Memory B cell (primary cell): ENCODE measurements around the gene COMP.
A peak's percentile ranks its signal among the peaks of the same experiment; 100 is the strongest.

ENCODE experiments used
- ATAC-seq: fragments of 150-1000 bp; cut with Tn5 transposase; 2 replicates; pipeline ENCODE4 v1.10.0; 2021; ENCODE audit warnings: low read depth, mild to moderate bottlenecking, moderate library complexity
- DNase-seq, 2 donors: peaks; one replicate each; pipeline ENCODE4 v3.0.0; 2022; ENCODE audit warnings: low spot score in 2 of 2
- H3K27ac Mint-ChIP-seq: one replicate; pipeline ENCODE4 v1.8.0; 2022; ENCODE audit warnings: mild to moderate bottlenecking, moderate library complexity, mixed read lengths
- H3K27me3 Mint-ChIP-seq: one replicate; pipeline ENCODE4 v1.8.0; 2022; ENCODE audit warnings: mixed read lengths
- H3K36me3 Mint-ChIP-seq: one replicate; pipeline ENCODE4 v1.8.0; 2022; ENCODE audit warnings: mild to moderate bottlenecking, mixed read lengths
- H3K4me1 Mint-ChIP-seq: one replicate; pipeline ENCODE4 v1.8.0; 2022; ENCODE audit warnings: mixed read lengths
- H3K4me3 Mint-ChIP-seq: one replicate; pipeline ENCODE4 v1.8.0; 2022; ENCODE audit warnings: mild to moderate bottlenecking, moderate library complexity, mixed read lengths
- H3K9me3 Mint-ChIP-seq: one replicate; pipeline ENCODE4 v1.8.0; 2022; ENCODE audit warnings: mixed read lengths

The COMP gene

GRCh38 chr19:18795540-18795939, 4.4 kb upstream of the COMP start:
- Mint-ChIP-seq H3K36me3 (no peaks in the 10 kb centered on the region), H3K4me1 (peaks cover 5% of the 10 kb centered on the region), H3K4me3 (no peak overlapping the region), H3K27ac (no peak overlapping the region), H3K27me3 (peaks cover 24% of the 10 kb centered on the region), H3K9me3 (no peaks in the 10 kb centered on the region)
- peak; percentile 36 for ATAC-seq
- no peak for DNase-seq

- no peaks in the 10 kb centered on the region for H3K36me3 Mint-ChIP-seq
- H3K9me3 Mint-ChIP-seq: no peaks in the 10 kb centered on the region
- H3K27ac Mint-ChIP-seq: no peak overlapping the region
- DNase-seq (no peak), ATAC-seq (no peak)
- no peak overlapping the region for H3K4me3 Mint-ChIP-seq
- peaks cover 28% of the 10 kb centered on the region for H3K27me3 Mint-ChIP-seq
- peaks cover 10% of the 10 kb centered on the region for H3K4me1 Mint-ChIP-seq
Measured at GRCh38 chr19:18794692-18795091, 3.6 kb upstream of the COMP start.

- peaks cover 16% of the 10 kb centered on the region for H3K4me1 Mint-ChIP-seq
- H3K36me3 Mint-ChIP-seq: peaks cover 1% of the 10 kb centered on the region
- H3K9me3 Mint-ChIP-seq: no peaks in the 10 kb centered on the region
- no peak overlapping the region for H3K4me3 Mint-ChIP-seq
- DNase-seq: no peak
- peaks cover 30% of the 10 kb centered on the region for H3K27me3 Mint-ChIP-seq
- no peak overlapping the region for H3K27ac Mint-ChIP-seq
- ATAC-seq: no peak
Measured at GRCh38 chr19:18794029-18794313, 2.9 kb upstream of the COMP start.

DNA sequence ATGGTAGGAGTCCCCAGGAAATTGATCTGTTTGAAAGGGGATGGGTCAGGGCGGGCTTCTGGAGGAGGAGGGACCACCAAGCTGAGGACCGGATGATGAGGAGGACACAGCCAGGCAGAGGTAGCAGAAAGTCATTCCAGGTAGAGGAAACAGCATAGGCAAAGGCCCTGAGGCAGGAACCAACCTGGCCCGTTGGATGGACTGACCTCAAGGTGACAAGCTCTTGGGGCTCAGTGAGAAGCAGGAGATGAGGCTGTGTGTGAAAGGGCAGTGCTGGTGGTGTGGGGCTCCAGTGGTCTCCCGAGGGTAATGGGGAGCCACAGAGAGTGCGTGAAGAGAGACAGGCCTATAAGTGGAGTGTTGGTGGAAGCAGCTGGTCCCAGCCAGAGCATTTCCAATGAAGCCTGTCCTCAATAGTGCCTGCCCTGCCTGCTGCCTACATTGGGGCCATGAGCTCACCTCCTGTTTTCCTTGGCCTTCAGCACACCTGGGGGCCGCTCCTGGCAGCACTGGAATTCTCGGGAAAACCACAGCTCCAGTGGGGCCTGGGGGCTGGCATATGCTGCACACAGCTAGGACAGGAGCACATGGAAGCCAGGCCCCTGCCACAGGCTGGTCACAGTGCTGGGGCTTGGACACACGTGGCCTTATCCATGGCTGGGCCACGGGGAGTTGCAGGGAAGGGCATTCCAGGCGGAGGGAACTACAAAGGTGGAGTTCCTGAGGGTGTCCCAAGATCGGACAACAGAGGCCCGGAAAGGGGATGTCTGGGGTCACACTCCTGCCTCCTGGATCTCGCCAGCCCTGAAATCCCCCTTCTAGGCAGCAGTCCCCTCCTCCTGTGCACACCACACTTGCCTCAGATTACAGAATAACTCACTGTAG, 2.3 kb upstream of the COMP start:
- ATAC-seq: no peak
- Mint-ChIP-seq H3K4me3 (no peak overlapping the region), H3K36me3 (peaks cover 1% of the 10 kb centered on the region), H3K9me3 (no peaks in the 10 kb centered on the region), H3K27me3 (peaks cover 34% of the 10 kb centered on the region), H3K27ac (no peak overlapping the region), H3K4me1 (peaks cover 20% of the 10 kb centered on the region)
- no peak for DNase-seq

DNA sequence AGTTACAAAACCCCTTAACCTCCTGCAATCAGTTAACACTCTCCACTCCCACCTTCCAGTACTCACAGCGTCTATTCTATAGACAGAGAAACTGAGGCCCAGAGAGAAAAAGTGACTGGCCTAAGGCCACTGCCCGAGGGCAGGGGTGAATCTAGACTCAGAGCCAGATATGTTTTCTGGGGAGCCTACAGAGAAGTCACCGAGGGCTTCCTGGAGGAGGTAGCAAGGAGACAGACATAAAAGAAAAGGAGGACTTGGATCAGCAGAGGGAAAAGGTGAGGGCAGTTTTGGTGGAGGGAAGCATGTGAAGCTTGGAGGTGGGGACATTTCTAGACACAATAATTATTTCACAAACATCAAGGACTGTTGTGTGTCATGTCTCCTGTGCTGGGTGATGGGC, 1.6 kb upstream of the COMP start:
- ATAC-seq (no peak), DNase-seq (no peak)
- H3K4me3 Mint-ChIP-seq: no peak overlapping the region
- H3K27ac Mint-ChIP-seq: no peak overlapping the region
- peaks cover 1% of the 10 kb centered on the region for H3K36me3 Mint-ChIP-seq
- H3K4me1 Mint-ChIP-seq: peaks cover 22% of the 10 kb centered on the region
- peaks cover 34% of the 10 kb centered on the region for H3K27me3 Mint-ChIP-seq
- no peaks in the 10 kb centered on the region for H3K9me3 Mint-ChIP-seq

- DNase-seq: no peak
- H3K4me1 Mint-ChIP-seq: peaks cover 26% of the 10 kb centered on the region
- peaks cover 1% of the 10 kb centered on the region for H3K36me3 Mint-ChIP-seq
- no peak overlapping the region for H3K4me3 Mint-ChIP-seq
- no peak for ATAC-seq
- no peak overlapping the region for H3K27ac Mint-ChIP-seq
- H3K9me3 Mint-ChIP-seq: no peaks in the 10 kb centered on the region
- peaks cover 35% of the 10 kb centered on the region for H3K27me3 Mint-ChIP-seq
Measured at GRCh38 chr19:18791315-18791678, 192 bp upstream of the COMP start.

- Mint-ChIP-seq H3K4me1 (peaks cover 30% of the 10 kb centered on the region), H3K27me3 (peaks cover 43% of the 10 kb centered on the region), H3K36me3 (peaks cover 1% of the 10 kb centered on the region), H3K4me3 (peak overlapping the region; percentile 92), H3K27ac (peak overlapping the region; percentile 20), H3K9me3 (no peaks in the 10 kb centered on the region)
- ATAC-seq (peak; percentile 58), DNase-seq (peak in 1 of 2 donors; percentile 32)
Measured at GRCh38 chr19:18789883-18790565, 1.1 kb downstream of the COMP start.

DNA sequence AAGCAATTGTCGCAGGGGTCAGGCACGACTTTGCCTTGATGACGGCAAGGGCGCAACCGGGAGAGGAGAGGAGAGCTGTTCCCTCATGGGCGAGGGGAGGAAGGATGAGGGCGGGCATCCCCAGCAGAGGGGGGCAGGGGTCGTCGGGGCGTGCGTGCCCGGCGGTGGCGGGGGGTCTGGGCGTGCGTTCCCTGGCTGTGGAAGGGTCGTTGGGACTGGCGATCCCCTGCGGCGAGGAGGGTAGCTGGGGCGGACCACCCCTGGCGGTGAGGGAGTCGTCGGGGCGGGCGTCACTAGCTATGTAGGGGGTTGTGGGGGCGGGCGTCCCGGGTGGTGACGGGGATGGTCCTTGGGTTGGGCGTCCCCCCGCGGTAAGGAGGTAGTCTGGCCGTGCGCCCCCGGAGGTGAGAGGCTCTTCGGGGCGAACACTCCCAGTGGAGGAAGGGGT, 1.7 kb downstream of the COMP start:
- DNase-seq: no peak
- Mint-ChIP-seq H3K27ac (peak overlapping the region; percentile 33), H3K4me3 (peak overlapping the region; percentile 92), H3K9me3 (no peaks in the 10 kb centered on the region), H3K36me3 (peaks cover 1% of the 10 kb centered on the region), H3K4me1 (peaks cover 32% of the 10 kb centered on the region), H3K27me3 (peaks cover 44% of the 10 kb centered on the region)
- ATAC-seq: no peak

DNA sequence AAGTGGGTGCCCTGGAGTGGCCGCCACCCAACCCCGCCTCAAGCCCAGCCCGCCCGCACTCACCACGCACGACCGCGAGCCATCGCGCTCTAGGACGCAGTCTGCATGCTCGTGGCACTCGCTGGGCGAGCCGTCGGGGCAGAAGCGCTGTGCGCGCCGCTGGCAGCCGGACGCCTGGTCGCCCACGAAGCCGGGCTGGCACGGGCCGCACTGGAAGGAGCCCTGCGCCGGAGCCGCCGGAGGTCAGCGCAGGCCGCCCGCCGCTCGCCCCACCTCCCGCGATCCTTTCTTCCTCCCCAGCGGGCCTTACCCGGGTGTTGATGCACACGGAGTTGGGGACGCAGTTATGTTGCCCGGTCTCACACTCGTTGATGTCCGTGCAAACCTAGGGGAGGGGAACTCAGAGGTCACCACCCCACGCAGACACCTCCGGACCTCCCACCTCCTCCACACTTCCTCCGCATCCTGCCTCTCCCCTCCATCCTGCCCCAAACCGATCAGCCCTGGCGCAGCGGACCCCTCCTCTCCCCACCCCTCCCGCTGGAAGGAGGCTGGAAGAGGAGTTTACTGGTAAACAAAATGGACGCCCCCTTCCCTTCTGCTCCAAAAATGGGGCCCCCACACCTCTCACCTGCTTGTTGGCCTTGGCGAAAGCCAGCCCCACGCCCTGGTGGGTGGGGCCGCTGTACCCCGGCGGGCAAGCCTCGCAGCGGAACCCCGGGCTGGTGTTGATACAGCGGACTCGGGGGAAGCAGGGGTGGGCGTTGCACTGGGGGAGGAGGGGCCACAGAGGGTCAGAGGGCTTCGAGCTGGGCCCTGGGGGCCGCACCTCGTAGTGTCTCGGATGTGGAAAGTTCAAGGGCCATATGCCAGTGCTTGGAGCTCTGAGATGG, 2.3 kb downstream of the COMP start:
- Mint-ChIP-seq H3K9me3 (no peaks in the 10 kb centered on the region), H3K4me1 (peaks cover 33% of the 10 kb centered on the region), H3K27ac (peak overlapping the region; percentile 33), H3K27me3 (peaks cover 46% of the 10 kb centered on the region), H3K36me3 (peaks cover 1% of the 10 kb centered on the region), H3K4me3 (peak overlapping the region; percentile 92)
- no peak for DNase-seq
- no peak for ATAC-seq

GRCh38 chr19:18785179-18786124, 5.7 kb downstream of the COMP start:
- Mint-ChIP-seq H3K9me3 (no peaks in the 10 kb centered on the region), H3K4me3 (peak overlapping the region; percentile 21), H3K36me3 (peaks cover 1% of the 10 kb centered on the region), H3K4me1 (peaks cover 35% of the 10 kb centered on the region), H3K27me3 (peaks cover 29% of the 10 kb centered on the region), H3K27ac (no peak overlapping the region)
- ATAC-seq (peak; percentile 55), DNase-seq (peak; percentile 23 to 58)

GRCh38 chr19:18784786-18785120, 6.4 kb downstream of the COMP start:
- Mint-ChIP-seq H3K36me3 (peaks cover 1% of the 10 kb centered on the region), H3K27me3 (peaks cover 26% of the 10 kb centered on the region), H3K4me1 (peaks cover 30% of the 10 kb centered on the region), H3K27ac (no peak overlapping the region), H3K4me3 (no peak overlapping the region), H3K9me3 (no peaks in the 10 kb centered on the region)
- DNase-seq: no peak
- no peak for ATAC-seq

- Mint-ChIP-seq H3K9me3 (no peaks in the 10 kb centered on the region), H3K27ac (no peak overlapping the region)
- ATAC-seq: no peak
Measured at GRCh38 chr19:18783958-18784785, 6.9 kb downstream of the COMP start.

More at GRCh38 chr19:18783958-18784785, 6.9 kb downstream of the COMP start:
- Mint-ChIP-seq H3K4me3 (no peak overlapping the region), H3K4me1 (peaks cover 25% of the 10 kb centered on the region), H3K36me3 (no peaks in the 10 kb centered on the region), H3K27me3 (peaks cover 24% of the 10 kb centered on the region)
- DNase-seq: no peak
